HK-2 (cell line): ENCODE data around the gene EPHA3.

Experiments
- DNase-seq: peaks from one replicate; pipeline ENCODE4 v3.0.0-alpha.2; 2018; ENCODE audit not compliant: unreplicated experiment

Gene EPHA3

GRCh38 chr3:89145995-89146394 is 38.6 kb downstream of the EPHA3 start:
- DNase-seq, result peak; percentile 24

DNA sequence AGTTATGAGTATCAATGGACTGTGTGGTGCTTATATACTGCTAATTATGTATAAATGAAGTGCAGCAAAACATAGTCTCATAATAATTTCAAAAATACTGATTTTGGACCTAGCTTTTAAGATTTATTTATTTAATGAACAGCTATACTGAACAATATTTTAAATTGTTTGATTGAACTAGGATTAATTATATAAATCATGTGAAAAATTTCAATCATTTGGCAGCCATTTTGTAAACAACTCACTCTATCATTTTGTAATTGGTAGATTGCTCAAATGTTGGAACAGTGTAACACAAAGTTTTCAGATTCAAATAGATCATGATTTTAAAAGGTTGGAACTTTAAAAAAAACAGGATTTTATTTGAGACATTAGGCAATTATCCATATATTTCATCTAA is 47.0 kb downstream of the EPHA3 start:
- no peak for DNase-seq

DNA sequence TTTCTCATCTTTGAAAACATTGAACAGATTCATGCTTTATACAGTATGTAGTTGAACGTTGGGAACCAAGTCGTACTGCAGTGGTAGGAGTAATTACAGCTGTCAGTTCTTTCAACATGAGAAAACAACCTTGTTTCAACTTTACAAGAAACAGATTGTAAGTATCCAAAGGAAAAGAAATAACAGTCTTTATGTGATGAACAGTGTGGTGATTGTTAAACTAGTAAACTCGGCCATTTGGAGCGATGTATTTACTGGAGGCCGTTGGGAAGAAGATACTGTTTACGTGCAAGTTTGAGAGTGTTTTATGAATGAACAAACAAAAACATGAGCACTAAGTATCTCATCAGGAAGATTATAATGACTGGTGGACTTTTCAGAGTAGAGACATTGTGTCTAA is 48.4 kb downstream of the EPHA3 start:
- DNase-seq, result no peak

DNA sequence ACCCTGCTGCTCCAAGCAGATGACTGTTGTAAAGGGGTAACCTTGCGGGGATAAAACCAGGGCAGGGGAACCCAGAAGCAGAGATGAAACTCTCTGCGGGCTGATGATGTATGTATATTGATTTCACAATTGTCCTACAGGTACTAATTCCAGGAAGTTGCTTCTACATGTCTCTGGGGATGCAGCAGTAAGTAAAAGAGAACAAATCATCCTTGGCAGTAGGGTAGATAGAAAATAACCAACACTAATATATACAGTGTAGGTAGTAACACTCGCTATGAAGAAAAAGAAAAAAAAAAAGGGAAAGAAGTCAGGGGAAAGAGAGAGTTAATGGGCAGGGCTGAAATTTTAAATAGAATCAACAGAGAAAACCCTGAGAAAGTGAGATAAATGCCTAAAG is 50.2 kb downstream of the EPHA3 start:
- DNase-seq, result no peak

- no peak for DNase-seq
These were observed 52.2 kb downstream of the EPHA3 start for GRCh38 chr3:89159605-89160004.

DNA sequence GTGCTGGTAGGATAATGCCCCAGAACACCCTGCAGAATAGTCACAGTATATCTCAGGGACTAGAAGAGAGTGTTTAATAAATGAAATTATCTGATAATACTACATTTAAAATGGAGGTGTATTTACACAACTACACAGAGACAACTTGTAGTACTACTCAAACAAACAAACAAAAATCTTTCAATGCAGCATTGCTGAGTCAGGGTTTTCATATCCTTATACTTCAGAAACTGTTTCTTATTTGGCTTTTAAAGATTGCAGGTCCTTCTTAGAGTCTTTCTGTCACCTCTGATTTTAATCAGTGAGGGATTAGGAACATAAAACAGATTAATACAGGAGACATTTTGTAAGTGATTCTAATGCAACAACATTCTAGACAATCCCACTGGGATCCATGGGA is 57.4 kb downstream of the EPHA3 start:
- DNase-seq, result no peak

GRCh38 chr3:89165636-89166263 is 58.3 kb downstream of the EPHA3 start:
- DNase-seq, result no peak

DNA sequence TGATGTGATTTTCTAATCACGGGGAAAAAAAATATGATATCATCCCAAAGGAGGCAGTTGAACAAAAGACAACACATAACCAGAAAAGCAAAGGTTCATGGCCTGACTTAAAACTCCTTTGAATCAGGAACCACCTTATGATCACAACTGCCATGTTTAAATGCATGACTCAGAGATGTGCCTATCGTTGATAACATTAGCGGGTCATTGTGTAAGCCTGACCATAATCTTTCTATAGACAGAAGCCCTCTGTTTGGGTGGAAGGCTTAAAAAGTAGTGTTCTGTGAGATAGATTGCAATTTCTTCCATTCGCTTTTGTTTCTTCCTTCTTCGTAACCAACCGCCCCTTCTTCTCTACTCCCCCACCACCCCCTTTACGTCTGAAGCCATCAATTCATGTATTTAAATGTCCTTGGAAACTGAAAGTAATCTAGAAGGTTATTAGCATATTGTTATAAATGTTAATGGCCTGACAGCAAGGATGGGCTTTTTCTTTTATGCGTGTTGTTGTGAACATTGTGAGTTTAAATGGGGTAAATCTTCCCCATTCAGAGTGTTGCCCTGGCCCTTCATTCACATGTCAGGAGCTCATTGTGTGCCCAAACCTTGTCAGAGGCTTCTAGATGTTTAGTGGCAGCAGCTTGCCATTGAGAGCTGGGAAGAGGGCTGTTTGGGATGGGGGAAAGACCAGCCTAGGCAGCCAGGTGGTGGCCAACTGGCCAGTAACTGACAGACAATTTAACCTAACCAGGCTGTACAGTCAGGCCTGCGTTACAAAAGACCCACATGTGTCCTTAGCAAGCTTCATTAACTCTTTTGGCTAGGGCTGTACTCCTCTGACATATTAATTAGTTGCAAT is 64.5 kb downstream of the EPHA3 start:
- no peak for DNase-seq

- DNase-seq, result no peak
These were observed 66.1 kb downstream of the EPHA3 start for GRCh38 chr3:89173546-89173945.

DNA sequence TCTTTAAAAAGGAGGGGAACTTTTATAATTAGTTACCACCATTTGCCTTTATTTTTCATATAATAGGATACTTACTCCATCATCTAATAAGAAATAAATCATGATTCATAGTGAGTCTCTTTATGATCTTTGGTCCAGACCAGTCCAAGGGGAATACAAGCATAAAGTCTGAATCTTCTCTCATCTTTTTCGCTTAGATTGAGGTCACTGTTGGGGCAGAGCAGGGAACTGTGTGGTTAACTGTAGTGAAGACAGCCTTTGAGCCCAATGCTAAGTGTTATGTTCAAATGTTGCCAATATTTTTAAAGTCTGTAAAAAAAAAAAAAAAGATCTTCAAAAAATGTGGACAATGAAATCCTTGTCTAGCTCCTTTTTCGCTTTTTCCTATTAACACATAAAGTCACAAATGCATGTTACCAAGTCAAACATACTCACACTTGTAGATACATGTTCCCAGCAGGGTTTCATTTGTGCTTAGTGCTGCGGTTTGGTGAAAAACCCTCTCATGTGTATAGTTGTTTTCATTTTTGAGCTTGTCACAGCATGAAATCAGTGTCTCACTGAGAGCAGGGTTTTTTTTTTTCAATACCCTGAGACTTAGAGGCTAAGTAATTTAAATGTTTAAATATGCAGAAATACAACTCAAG is 72.1 kb downstream of the EPHA3 start:
- DNase-seq, result no peak

GRCh38 chr3:89180334-89180733 is 72.9 kb downstream of the EPHA3 start:
- DNase-seq, result no peak

GRCh38 chr3:89182056-89182455 is 74.6 kb downstream of the EPHA3 start:
- no peak for DNase-seq

DNA sequence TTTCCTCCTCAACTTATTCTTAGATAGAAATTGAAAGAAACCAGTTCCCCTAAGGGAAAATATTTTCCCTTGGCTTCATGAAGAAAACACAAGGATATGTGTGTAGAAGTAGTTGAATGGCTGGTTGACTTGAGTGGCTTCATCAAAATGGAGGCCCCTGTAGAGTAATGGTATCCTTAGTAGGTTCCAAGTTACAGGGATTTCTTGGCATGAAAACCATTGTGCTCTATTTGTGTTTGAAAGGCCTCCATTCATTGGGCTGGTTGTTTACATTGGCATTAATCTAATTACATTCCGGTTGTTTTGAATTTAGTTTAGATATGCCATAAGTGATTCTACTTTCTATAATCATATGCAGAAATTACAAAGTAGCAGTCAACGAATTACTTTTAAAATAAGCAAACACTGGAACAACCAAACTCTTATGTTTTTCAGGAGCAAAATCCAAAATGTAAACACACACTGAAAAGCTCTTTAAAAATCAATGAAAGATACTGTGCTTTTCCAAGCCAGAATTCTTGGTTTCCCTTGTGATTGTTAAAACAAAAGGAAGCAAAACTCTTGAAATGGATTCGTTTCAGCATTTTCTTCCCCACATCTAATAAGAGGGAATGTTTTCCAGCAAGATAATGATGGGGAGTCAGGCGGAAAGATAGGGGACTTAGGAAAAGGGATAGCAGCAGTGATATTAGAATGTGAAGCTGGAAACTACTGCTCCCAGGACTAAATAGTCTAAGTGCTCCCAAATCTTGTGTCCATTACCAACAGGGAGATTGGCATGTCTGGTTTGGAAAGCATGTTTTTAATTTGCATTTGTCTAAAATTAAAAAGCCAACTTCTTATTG is 77.0 kb downstream of the EPHA3 start:
- DNase-seq, result no peak

- no peak for DNase-seq
These were observed 79.0 kb downstream of the EPHA3 start for GRCh38 chr3:89186456-89186855.

- DNase-seq, result no peak
These were observed 91.2 kb downstream of the EPHA3 start for GRCh38 chr3:89198591-89198990.

DNA sequence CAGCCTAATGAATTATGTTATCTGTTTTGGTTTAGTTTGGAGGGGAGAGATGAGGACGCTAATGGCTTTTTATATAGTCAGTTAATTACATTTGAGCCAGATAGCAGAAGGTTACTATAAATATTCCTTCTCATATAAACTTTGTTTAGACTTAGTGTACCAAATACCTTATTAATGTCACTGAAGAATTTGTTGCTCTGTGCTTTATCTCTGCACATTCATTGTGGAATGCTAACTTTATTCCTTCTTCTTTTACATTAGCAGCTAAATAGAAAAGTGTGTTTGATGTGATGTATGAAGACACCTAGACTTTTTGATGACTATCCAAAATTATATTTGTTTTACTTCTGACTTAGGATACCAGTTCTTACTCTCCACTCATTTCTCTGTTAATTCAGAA is 105.2 kb downstream of the EPHA3 start:
- no peak for DNase-seq

DNA sequence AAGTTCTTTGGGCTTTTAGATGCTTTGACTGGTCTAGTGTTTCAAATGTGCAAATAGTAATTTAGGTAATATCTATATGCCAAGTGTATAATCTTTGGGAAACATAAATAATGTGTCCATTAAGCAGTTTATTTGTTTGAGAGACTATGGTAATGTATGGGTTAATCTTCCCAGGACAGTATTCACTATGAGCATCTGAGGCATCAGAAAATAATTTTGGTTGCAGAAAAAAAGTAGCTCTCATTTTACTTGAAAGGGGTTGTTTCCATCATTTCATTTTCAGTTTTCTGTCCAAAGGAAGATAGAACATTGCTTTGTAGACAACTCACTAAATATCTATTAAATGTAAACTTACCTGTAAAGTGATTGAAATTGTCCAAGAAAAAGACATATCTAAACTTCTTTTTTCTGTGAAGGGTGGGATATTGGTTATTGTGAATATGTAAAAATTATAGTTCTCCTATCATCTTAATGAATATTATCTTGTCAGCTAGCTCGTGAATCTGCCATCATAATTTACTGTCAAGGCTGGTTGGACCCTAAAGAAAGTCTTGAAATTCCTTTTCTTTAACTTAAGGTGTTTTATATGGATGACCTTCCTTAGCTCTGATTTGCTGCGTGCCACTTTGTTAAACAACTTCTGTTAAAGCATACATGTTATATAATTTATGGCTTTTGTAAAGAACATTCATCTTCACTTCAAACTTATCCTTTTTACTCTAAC is 108.8 kb downstream of the EPHA3 start:
- DNase-seq, result no peak

- no peak for DNase-seq
These were observed 109.8 kb downstream of the EPHA3 start for GRCh38 chr3:89217148-89217685.

DNA sequence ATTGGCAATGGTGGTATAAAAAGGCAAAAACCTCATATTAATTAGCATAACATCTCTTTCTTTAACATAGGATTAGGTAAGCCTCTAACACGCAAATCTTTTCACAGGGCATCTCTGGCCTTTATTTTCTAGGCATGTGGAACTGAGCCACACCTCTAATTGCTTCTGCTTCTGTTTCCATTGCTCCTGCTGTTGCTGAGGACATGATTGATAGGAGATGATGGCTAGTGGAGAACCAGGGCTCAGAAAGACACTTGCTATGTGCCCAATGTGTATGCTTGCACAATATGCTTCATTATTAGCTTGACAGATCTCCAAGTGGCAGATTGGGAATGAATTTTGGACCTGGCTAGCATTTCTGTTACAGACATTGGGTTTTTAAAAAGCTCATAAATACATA is 114.5 kb downstream of the EPHA3 start:
- no peak for DNase-seq

GRCh38 chr3:89223188-89223587 is 115.8 kb downstream of the EPHA3 start:
- no peak for DNase-seq

DNA sequence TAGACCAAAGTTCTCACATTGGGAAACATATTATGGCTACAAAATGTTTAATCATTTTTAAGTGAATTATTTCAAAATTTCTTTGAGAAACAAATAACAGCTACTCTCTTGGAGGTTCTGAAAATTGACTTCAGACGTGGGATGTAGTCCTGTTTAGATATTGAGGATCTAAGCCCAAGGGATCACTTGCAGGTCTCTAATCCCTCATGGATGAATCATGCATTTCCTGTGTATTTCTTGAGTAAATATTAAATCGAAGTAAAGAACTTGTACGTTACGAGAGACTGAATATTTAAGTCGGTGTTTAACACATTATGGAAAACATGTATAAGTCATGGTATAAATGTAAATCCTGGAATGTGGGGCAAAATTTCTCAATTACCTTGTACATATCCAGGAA is 119.8 kb downstream of the EPHA3 start:
- no peak for DNase-seq
